Effector memory CD4-positive, alpha-beta T cell (primary cell): Measurements from ENCODE around the gene KCNK10.

Source experiments
- DNase-seq, 3 donors: peaks; one replicate each; pipeline ENCODE4 v3.0.0-alpha.2; 2020
- H3K27ac ChIP-seq: 2 replicates; pipeline ENCODE4 v1.7.0; 2013; ENCODE audit warnings: mild to moderate bottlenecking, low read length, moderate library complexity; ENCODE audit not compliant: insufficient read depth, poor library complexity, severe bottlenecking
- H3K27me3 ChIP-seq: replicated peaks from 2 replicates; pipeline ENCODE4 v1.7.0; 2013; ENCODE audit warnings: mild to moderate bottlenecking, low read length; ENCODE audit not compliant: insufficient read depth, control insufficient read depth, poor library complexity, severe bottlenecking
- H3K36me3 ChIP-seq: 2 replicates; pipeline ENCODE4 v1.7.0; 2013; ENCODE audit warnings: mild to moderate bottlenecking, low read length, moderate library complexity; ENCODE audit not compliant: control insufficient read depth, insufficient read depth
- H3K4me1 ChIP-seq: 2 replicates; pipeline ENCODE4 v1.7.0; 2013; ENCODE audit warnings: low read length, mild to moderate bottlenecking; ENCODE audit not compliant: control insufficient read depth, insufficient read depth, poor library complexity, severe bottlenecking
- H3K4me3 ChIP-seq: 2 replicates; pipeline ENCODE4 v1.7.0; 2013; ENCODE audit warnings: low read length, low read depth, mild to moderate bottlenecking; ENCODE audit not compliant: insufficient read depth, poor library complexity, severe bottlenecking
- H3K9me3 ChIP-seq: 2 replicates; pipeline ENCODE4 v1.7.0; 2013; ENCODE audit warnings: mild to moderate bottlenecking, low read length, moderate library complexity; ENCODE audit not compliant: control insufficient read depth

KCNK10 gene

GRCh38 chr14:88232771-88233170 is 90.3 kb downstream of the KCNK10 start:
- no peak overlapping the region for H3K27ac ChIP-seq
- no peaks in the 10 kb centered on the region for H3K36me3 ChIP-seq
- H3K4me3 ChIP-seq, result no peak overlapping the region
- H3K27me3 ChIP-seq, result no peaks in the 10 kb centered on the region
- no peak for DNase-seq
- H3K4me1 ChIP-seq, result no peaks in the 10 kb centered on the region
- H3K9me3 ChIP-seq, result no peaks in the 10 kb centered on the region

GRCh38 chr14:88231603-88232002 is 91.5 kb downstream of the KCNK10 start:
- H3K27me3 ChIP-seq, result no peaks in the 10 kb centered on the region
- H3K36me3 ChIP-seq, result no peaks in the 10 kb centered on the region
- no peaks in the 10 kb centered on the region for H3K9me3 ChIP-seq
- DNase-seq, result no peak
- H3K4me3 ChIP-seq, result no peak overlapping the region
- H3K4me1 ChIP-seq, result no peaks in the 10 kb centered on the region
- H3K27ac ChIP-seq, result no peak overlapping the region

GRCh38 chr14:88229428-88229827 is 93.6 kb downstream of the KCNK10 start:
- H3K4me3 ChIP-seq, result no peak overlapping the region
- H3K9me3 ChIP-seq, result no peaks in the 10 kb centered on the region
- H3K4me1 ChIP-seq, result no peaks in the 10 kb centered on the region
- no peaks in the 10 kb centered on the region for H3K27me3 ChIP-seq
- H3K27ac ChIP-seq, result no peak overlapping the region
- DNase-seq, result no peak
- no peaks in the 10 kb centered on the region for H3K36me3 ChIP-seq

GRCh38 chr14:88228522-88229236 is 94.4 kb downstream of the KCNK10 start:
- Histone ChIP-seq H3K4me3 (no peak overlapping the region), H3K27me3 (no peaks in the 10 kb centered on the region), H3K36me3 (no peaks in the 10 kb centered on the region), H3K4me1 (no peaks in the 10 kb centered on the region), H3K27ac (no peak overlapping the region), H3K9me3 (no peaks in the 10 kb centered on the region)
- DNase-seq, result no peak

GRCh38 chr14:88227693-88228092 is 95.4 kb downstream of the KCNK10 start:
- H3K27ac ChIP-seq, result no peak overlapping the region

GRCh38 chr14:88225721-88226120 is 97.3 kb downstream of the KCNK10 start:
- H3K27me3 ChIP-seq, result no peaks in the 10 kb centered on the region
- H3K9me3 ChIP-seq, result no peaks in the 10 kb centered on the region
- DNase-seq, result no peak
- H3K4me3 ChIP-seq, result no peak overlapping the region
- H3K4me1 ChIP-seq, result no peaks in the 10 kb centered on the region
- no peaks in the 10 kb centered on the region for H3K36me3 ChIP-seq
- H3K27ac ChIP-seq, result no peak overlapping the region

More at GRCh38 chr14:88227693-88228092, 95.4 kb downstream of the KCNK10 start:
- H3K36me3 ChIP-seq, result no peaks in the 10 kb centered on the region
- no peak for DNase-seq
- H3K4me1 ChIP-seq, result no peaks in the 10 kb centered on the region
- H3K27me3 ChIP-seq, result no peaks in the 10 kb centered on the region
- H3K4me3 ChIP-seq, result no peak overlapping the region
- no peaks in the 10 kb centered on the region for H3K9me3 ChIP-seq

- no peaks in the 10 kb centered on the region for H3K4me1 ChIP-seq
- no peak overlapping the region for H3K4me3 ChIP-seq
- no peak for DNase-seq
- no peaks in the 10 kb centered on the region for H3K9me3 ChIP-seq
- H3K27ac ChIP-seq, result no peak overlapping the region
- H3K27me3 ChIP-seq, result no peaks in the 10 kb centered on the region
- no peaks in the 10 kb centered on the region for H3K36me3 ChIP-seq
Measured at GRCh38 chr14:88218119-88218915, 104.8 kb downstream of the KCNK10 start.

- Histone ChIP-seq H3K9me3 (no peaks in the 10 kb centered on the region), H3K4me1 (no peaks in the 10 kb centered on the region), H3K27me3 (no peaks in the 10 kb centered on the region), H3K4me3 (no peak overlapping the region), H3K36me3 (no peaks in the 10 kb centered on the region), H3K27ac (no peak overlapping the region)
- DNase-seq, result no peak
Measured at GRCh38 chr14:88212691-88213090, 110.4 kb downstream of the KCNK10 start.

GRCh38 chr14:88210426-88210825 is 112.6 kb downstream of the KCNK10 start:
- Histone ChIP-seq H3K27ac (no peak overlapping the region), H3K4me1 (no peaks in the 10 kb centered on the region), H3K27me3 (no peaks in the 10 kb centered on the region), H3K36me3 (no peaks in the 10 kb centered on the region), H3K4me3 (no peak overlapping the region), H3K9me3 (no peaks in the 10 kb centered on the region)
- no peak for DNase-seq

- Histone ChIP-seq H3K36me3 (no peaks in the 10 kb centered on the region), H3K4me3 (no peak overlapping the region), H3K4me1 (no peaks in the 10 kb centered on the region), H3K27ac (no peak overlapping the region), H3K9me3 (no peaks in the 10 kb centered on the region), H3K27me3 (no peaks in the 10 kb centered on the region)
- no peak for DNase-seq
Measured at GRCh38 chr14:88209273-88209672, 113.8 kb downstream of the KCNK10 start.
